H9 (cell line): Measurements from ENCODE around the gene HAND1. TPM values are rescaled to one million over a fixed set of nuclear protein-coding genes. Genes with fewer than 3 reads are reported as not detected.

ENCODE experiments used
- DNase-seq: peaks from one replicate; pipeline ENCODE4 v3.0.0-alpha.2; 2017
- H2AFZ ChIP-seq: one replicate; pipeline ENCODE4 v1.6.1; 2013; ENCODE audit warnings: mild to moderate bottlenecking, low read length, control low read depth, moderate library complexity
- H2AK5ac ChIP-seq: 2 replicates; pipeline ENCODE4 v1.6.1; 2013; ENCODE audit warnings: low read length, control low read depth, mixed read lengths; ENCODE audit not compliant: insufficient read length
- H2BK120ac ChIP-seq: one replicate; pipeline ENCODE4 v1.6.1; 2013; ENCODE audit warnings: low read depth, mild to moderate bottlenecking, low read length, control low read depth, inconsistent platforms; ENCODE audit not compliant: poor library complexity, severe bottlenecking
- H2BK12ac ChIP-seq: 2 replicates; pipeline ENCODE4 v1.6.1; 2013; ENCODE audit warnings: low read length, control low read depth, mixed read lengths, low read depth; ENCODE audit not compliant: insufficient read length
- H2BK15ac ChIP-seq: 2 replicates; pipeline ENCODE4 v1.6.1; 2013; ENCODE audit warnings: low read depth, low read length, control low read depth
- H2BK20ac ChIP-seq: one replicate; pipeline ENCODE4 v1.6.1; 2013; ENCODE audit warnings: low read depth, mild to moderate bottlenecking, low read length, control low read depth, inconsistent platforms; ENCODE audit not compliant: poor library complexity, severe bottlenecking
- H2BK5ac ChIP-seq: 2 replicates; pipeline ENCODE4 v1.6.1; 2013; ENCODE audit warnings: low read length, control low read depth, mixed read lengths; ENCODE audit not compliant: insufficient read length
- H3K14ac ChIP-seq: 2 replicates; pipeline ENCODE4 v1.6.1; 2013; ENCODE audit warnings: low read length, control low read depth; ENCODE audit not compliant: insufficient read depth
- H3K18ac ChIP-seq: 2 replicates; pipeline ENCODE4 v1.6.1; 2013; ENCODE audit warnings: low read depth, mild to moderate bottlenecking, mixed read lengths, low read length, control low read depth; ENCODE audit not compliant: insufficient read length
- H3K23ac ChIP-seq: 2 replicates; pipeline ENCODE4 v1.6.1; 2013; ENCODE audit warnings: low read length, control low read depth, mixed read lengths, low read depth; ENCODE audit not compliant: insufficient read length
- H3K23me2 ChIP-seq: 2 replicates; pipeline ENCODE4 v1.6.1; 2013; ENCODE audit warnings: low read depth, mild to moderate bottlenecking, mixed read lengths, low read length, control low read depth; ENCODE audit not compliant: insufficient read length, poor library complexity, severe bottlenecking
- H3K27ac ChIP-seq: 2 replicates; pipeline ENCODE4 v1.5.1; 2013; ENCODE audit warnings: low read length, control low read depth, mixed read lengths, low read depth; ENCODE audit not compliant: insufficient read length
- H3K27me3 ChIP-seq: 2 replicates; pipeline ENCODE4 v1.6.1; 2013; ENCODE audit warnings: low read length, control low read depth, inconsistent platforms; ENCODE audit not compliant: insufficient read depth
- H3K4ac ChIP-seq: 2 replicates; pipeline ENCODE4 v1.6.1; 2013; ENCODE audit warnings: low read depth, mild to moderate bottlenecking, control low read depth, inconsistent platforms, low read length, moderate library complexity
- H3K4me1 ChIP-seq: 2 replicates; pipeline ENCODE4 v1.6.1; 2013; ENCODE audit warnings: low read length, control low read depth, inconsistent platforms; ENCODE audit not compliant: insufficient read depth
- H3K4me2 ChIP-seq: 2 replicates; pipeline ENCODE4 v1.6.1; 2013; ENCODE audit warnings: low read length, control low read depth, mixed read lengths; ENCODE audit not compliant: insufficient read length, insufficient read depth
- H3K56ac ChIP-seq: 2 replicates; pipeline ENCODE4 v1.6.1; 2013; ENCODE audit warnings: low read depth, mild to moderate bottlenecking, mixed read lengths, low read length, control low read depth; ENCODE audit not compliant: insufficient read length
- H3K79me1 ChIP-seq: 2 replicates; pipeline ENCODE4 v1.6.1; 2013; ENCODE audit warnings: low read depth, mild to moderate bottlenecking, moderate library complexity, low read length, control low read depth, inconsistent platforms; ENCODE audit not compliant: insufficient read depth, poor library complexity, severe bottlenecking
- H3K79me2 ChIP-seq: 2 replicates; pipeline ENCODE4 v1.6.1; 2013; ENCODE audit warnings: low read length, control low read depth, inconsistent platforms; ENCODE audit not compliant: insufficient read depth
- H3K9ac ChIP-seq: 2 replicates; pipeline ENCODE4 v1.6.1; 2013; ENCODE audit warnings: low read length, control low read depth, mixed read lengths; ENCODE audit not compliant: insufficient read length; ENCODE audit errors: extremely low read depth
- H3K9me3 ChIP-seq: one replicate; pipeline ENCODE4 v1.6.1; 2013; ENCODE audit warnings: low read depth, low read length, inconsistent platforms; ENCODE audit not compliant: control insufficient read depth
- H3T11ph ChIP-seq: one replicate; pipeline ENCODE4 v1.6.1; 2013; ENCODE audit warnings: mild to moderate bottlenecking, low read length, control low read depth, inconsistent platforms
- H4K20me1 ChIP-seq: one replicate; pipeline ENCODE4 v1.6.1; 2013; ENCODE audit not compliant: control insufficient read depth, insufficient read length, insufficient read depth
- H4K5ac ChIP-seq: 2 replicates; pipeline ENCODE4 v1.6.1; 2013; ENCODE audit warnings: low read depth, mild to moderate bottlenecking, mixed read lengths, low read length, control low read depth; ENCODE audit not compliant: insufficient read length
- H4K8ac ChIP-seq: replicated peaks from 2 replicates; pipeline ENCODE4 v1.6.1; 2013; ENCODE audit warnings: low read length, control low read depth, mixed read lengths, low read depth; ENCODE audit not compliant: insufficient read length
- H4K91ac ChIP-seq: 2 replicates; pipeline ENCODE4 v1.6.1; 2013; ENCODE audit warnings: low read depth, mild to moderate bottlenecking, moderate library complexity, mixed read lengths, low read length, control low read depth; ENCODE audit not compliant: insufficient read length
- H3K27ac Mint-ChIP-seq, 3 experiments: 2 replicates in 2 of 3; 3 replicates in 1 of 3; pipeline ENCODE4 v1.8.0; 2020 to 2021; ENCODE audit warnings: mixed read lengths in 3 of 3, mild to moderate bottlenecking in 1 of 3, moderate library complexity in 1 of 3
- H3K27me3 Mint-ChIP-seq: 2 replicates; pipeline ENCODE4 v1.8.0; 2021; ENCODE audit warnings: low read depth, mild to moderate bottlenecking, moderate library complexity, mixed read lengths
- H3K36me3 Mint-ChIP-seq, 3 experiments: 2 replicates in 2 of 3; 3 replicates in 1 of 3; pipeline ENCODE4 v1.8.0; 2020 to 2021; ENCODE audit warnings: low read depth in 3 of 3, mixed read lengths in 3 of 3; ENCODE audit not compliant: insufficient read depth in 1 of 3
- H3K4me1 Mint-ChIP-seq, 2 experiments: 2 replicates each; pipeline ENCODE4 v1.8.0; 2020; ENCODE audit warnings: mixed read lengths in 2 of 2
- H3K4me3 Mint-ChIP-seq, 2 experiments: 2 replicates in 1 of 2; 3 replicates in 1 of 2; pipeline ENCODE4 v1.8.0; 2020 to 2021; ENCODE audit warnings: mild to moderate bottlenecking in 2 of 2, mixed read lengths in 2 of 2, moderate library complexity in 1 of 2
- H3K9me3 Mint-ChIP-seq, 2 experiments: 2 replicates in 1 of 2; 3 replicates in 1 of 2; pipeline ENCODE4 v1.8.0; 2020; ENCODE audit warnings: mild to moderate bottlenecking in 2 of 2, mixed read lengths in 2 of 2, moderate library complexity in 1 of 2
- CTCF ChIP-seq: fragments of 200-600 bp; sonication (generic); conservative IDR thresholded peaks from 3 replicates; pipeline ENCODE4 v1.8.0; 2021; ENCODE audit warnings: antibody characterized with exemption, mild to moderate bottlenecking
- WGBS: extraction: QIAGEN DNeasy Blood & Tissue Kit; methylation state at CpG from one replicate; pipeline ENCODE4 v1.1.7; 2013; ENCODE audit warnings: missing lambda C conversion rate, low lambda C conversion rate, mixed read lengths; ENCODE audit not compliant: insufficient read length; ENCODE audit errors: extremely low coverage; 5-methylcytosine and 5-hydroxymethylcytosine counted together
- total RNA-seq: library from RNA; stranded (reverse); gene quantifications from 2 replicates; pipeline ENCODE4 v1.2.1, GENCODE V29; 2021

The HAND1 gene
- total RNA-seq, 1 experiment from 2014 or later, result not detected

- H3K23me2 ChIP-seq, result no peaks in the 10 kb centered on the region
- no peak overlapping the region for H2BK120ac ChIP-seq
- Mint-ChIP-seq H3K9me3 (peaks cover 2 to 8% of the 10 kb centered on the region in 2 experiments; a peak in 3 of 5 replicates), H3K4me1 (no peaks in the 10 kb centered on the region), H3K36me3 (peaks cover 0 to 2% (median 0%) of the 10 kb centered on the region in 3 experiments; a peak in 1 of 7 replicates), H3K4me3 (no peak overlapping the region), H3K27me3 (no peaks in the 10 kb centered on the region; the same call in 1 of the 2 replicates), H3K27ac (no peak overlapping the region)
- no peak overlapping the region for H2BK12ac ChIP-seq
- no peak overlapping the region for H2BK5ac ChIP-seq
- no peak overlapping the region for H4K8ac ChIP-seq
- H3K4me2 ChIP-seq, result no peak overlapping the region
- H2AFZ ChIP-seq, result no peak overlapping the region
- H3K4ac ChIP-seq, result no peak overlapping the region
- no peak overlapping the region for H2BK20ac ChIP-seq
- H3K18ac ChIP-seq, result no peak overlapping the region
- no CpG with 5 or more reads among the region's 3 CpGs for WGBS
- no peak overlapping the region for H3T11ph ChIP-seq
- no peaks in the 10 kb centered on the region for H3K27me3 ChIP-seq
- no peak for DNase-seq
- no peak overlapping the region for H3K14ac ChIP-seq
- H3K9ac ChIP-seq, result no peak overlapping the region
- H2AK5ac ChIP-seq, result no peak overlapping the region
- H3K23ac ChIP-seq, result no peak overlapping the region
- no peaks in the 10 kb centered on the region for H3K79me1 ChIP-seq
- no peak for TF ChIP-seq CTCF
- no peak overlapping the region for H3K56ac ChIP-seq
- H3K9me3 ChIP-seq, result no peaks in the 10 kb centered on the region
- H3K27ac ChIP-seq, result no peak overlapping the region
- no peaks in the 10 kb centered on the region for H3K79me2 ChIP-seq
- no peaks in the 10 kb centered on the region for H3K4me1 ChIP-seq
- no peak overlapping the region for H4K5ac ChIP-seq
- no peaks in the 10 kb centered on the region for H4K20me1 ChIP-seq
- no peak overlapping the region for H4K91ac ChIP-seq
- H2BK15ac ChIP-seq, result no peak overlapping the region
These were observed 49.8 kb downstream of the HAND1 start for GRCh38 chr5:154428208-154428607.

Other genes starting within 250 kb of the HAND1 start
- 24.8 and 25.0 TPM in 2 replicates for gene SAP30L, start 32.2 kb downstream of the HAND1 start, total RNA-seq